Mucosa of stomach (tissue), 1 donor: ENCODE measurements around the gene FRAS1.
A peak's percentile ranks its signal among the peaks of the same experiment; 100 is the strongest.

Experiments used
- H3K27me3 ChIP-seq: one replicate; pipeline ENCODE4 v1.7.0; 2013; ENCODE audit warnings: mild to moderate bottlenecking, low read length; ENCODE audit not compliant: control insufficient read depth, insufficient read depth
- H3K36me3 ChIP-seq: one replicate; pipeline ENCODE4 v1.7.0; 2013; ENCODE audit warnings: low read length; ENCODE audit not compliant: control insufficient read depth, insufficient read depth
- H3K4me1 ChIP-seq: one replicate; pipeline ENCODE4 v1.7.0; 2013; ENCODE audit warnings: mild to moderate bottlenecking, low read length; ENCODE audit not compliant: control insufficient read depth, insufficient read depth
- H3K4me3 ChIP-seq: one replicate; pipeline ENCODE4 v1.7.0; 2013; ENCODE audit warnings: low read length
- H3K9ac ChIP-seq: one replicate; pipeline ENCODE4 v1.7.0; 2013; ENCODE audit warnings: mild to moderate bottlenecking, low read length, moderate library complexity
- H3K9me3 ChIP-seq: one replicate; pipeline ENCODE4 v1.7.0; 2013; ENCODE audit warnings: mild to moderate bottlenecking, low read length, moderate library complexity; ENCODE audit not compliant: control insufficient read depth
- donor health status: Pancreatic carcinoma.

The FRAS1 gene

DNA sequence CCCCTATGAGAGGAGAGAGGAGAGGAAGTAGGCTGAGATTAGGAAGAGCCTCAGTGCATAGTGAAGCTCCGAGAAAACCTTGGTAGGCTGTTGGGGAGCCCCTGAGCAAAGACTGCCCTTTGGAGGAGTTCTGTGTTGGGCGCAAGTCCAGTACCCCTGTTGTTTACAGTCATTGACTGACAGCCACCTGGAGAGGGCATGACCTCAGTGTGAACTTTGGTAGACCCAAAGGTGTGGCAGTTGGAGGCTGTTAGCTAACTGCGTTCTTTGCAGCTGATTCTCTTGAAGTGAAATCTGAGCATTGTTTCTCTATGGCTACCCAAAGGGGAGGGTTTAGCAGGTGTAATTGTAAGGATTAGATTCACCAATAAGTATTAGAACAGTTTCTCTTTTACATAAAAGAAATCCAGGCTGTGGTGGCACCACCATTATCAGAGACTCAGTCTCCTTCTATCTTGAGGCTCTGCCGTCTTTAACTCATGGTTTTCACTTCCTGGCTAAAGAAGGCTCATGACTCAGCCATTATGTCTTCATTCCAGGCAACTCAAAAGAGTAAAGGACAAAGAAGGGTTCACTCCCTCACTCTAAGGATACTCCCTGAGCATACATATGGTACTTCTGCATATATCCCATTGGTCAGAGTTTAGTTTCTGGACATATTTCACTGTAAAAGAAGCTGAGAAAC, 527.9 kb downstream of the FRAS1 start:
- no peaks in the 10 kb centered on the region for H3K27me3 ChIP-seq
- H3K9ac ChIP-seq: peak overlapping the region; percentile 16
- no peak overlapping the region for H3K4me3 ChIP-seq
- H3K9me3 ChIP-seq: no peaks in the 10 kb centered on the region
- H3K4me1 ChIP-seq: peaks cover 14% of the 10 kb centered on the region
- H3K36me3 ChIP-seq: no peaks in the 10 kb centered on the region

GRCh38 chr4:78585633-78586032, 528.5 kb downstream of the FRAS1 start:
- Histone ChIP-seq H3K9me3 (no peaks in the 10 kb centered on the region), H3K4me1 (peaks cover 14% of the 10 kb centered on the region), H3K9ac (no peak overlapping the region), H3K27me3 (no peaks in the 10 kb centered on the region), H3K4me3 (no peak overlapping the region), H3K36me3 (no peaks in the 10 kb centered on the region)

DNA sequence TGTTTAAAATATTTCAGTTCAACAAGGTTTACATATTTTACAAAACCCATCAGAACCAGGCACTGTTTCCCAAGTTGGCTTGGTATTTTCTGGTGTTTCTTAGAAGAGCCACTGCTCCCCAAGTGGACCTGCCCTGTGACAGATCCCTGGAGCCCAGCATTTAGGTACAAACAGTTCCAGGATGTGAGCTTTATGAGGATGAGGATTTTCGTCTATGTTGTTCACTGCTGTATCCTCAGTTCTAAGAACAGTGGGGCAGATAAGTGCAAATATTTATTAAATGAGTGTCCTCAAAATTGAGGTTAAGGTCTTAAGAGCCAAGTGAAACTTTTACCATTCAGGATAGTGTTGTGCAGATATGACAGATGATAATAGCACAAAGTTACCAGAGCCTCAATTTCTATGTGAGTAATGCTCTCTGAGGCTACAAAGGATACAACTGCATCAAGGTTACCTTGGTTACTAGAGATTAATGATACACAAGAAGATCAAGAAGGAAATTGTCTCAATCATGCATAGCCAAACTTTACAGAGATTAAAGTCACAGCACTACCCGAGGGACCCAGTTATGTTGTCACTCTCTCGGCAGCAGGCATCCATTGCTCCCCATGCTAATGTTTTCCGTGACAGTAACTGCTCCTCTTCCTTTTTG, 531.9 kb downstream of the FRAS1 start:
- Histone ChIP-seq H3K27me3 (no peaks in the 10 kb centered on the region), H3K4me1 (peaks cover 25% of the 10 kb centered on the region), H3K4me3 (no peak overlapping the region), H3K9ac (no peak overlapping the region), H3K9me3 (no peaks in the 10 kb centered on the region), H3K36me3 (no peaks in the 10 kb centered on the region)

DNA sequence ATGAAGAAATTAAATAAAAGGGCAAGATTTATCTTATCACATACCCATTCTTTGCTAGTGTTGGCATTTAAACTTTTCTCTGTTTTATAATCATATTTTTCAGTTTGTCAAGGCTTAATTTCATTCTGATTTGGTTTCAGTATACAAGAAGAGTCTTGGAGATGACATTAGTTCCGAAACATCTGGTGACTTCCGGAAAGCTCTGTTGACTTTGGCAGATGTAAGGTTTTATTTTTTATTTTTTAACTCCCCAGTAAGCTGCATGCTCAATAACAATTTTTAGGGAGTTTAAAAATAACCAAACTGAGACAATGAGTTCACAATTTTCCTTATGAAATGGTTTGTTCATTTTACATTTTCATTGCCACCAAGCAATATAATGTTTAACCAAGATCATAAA, 534.3 kb downstream of the FRAS1 start:
- Histone ChIP-seq H3K36me3 (no peaks in the 10 kb centered on the region), H3K4me3 (no peak overlapping the region), H3K27me3 (no peaks in the 10 kb centered on the region), H3K4me1 (peaks cover 20% of the 10 kb centered on the region), H3K9me3 (no peaks in the 10 kb centered on the region), H3K9ac (no peak overlapping the region)

GRCh38 chr4:78592088-78592783, 535.1 kb downstream of the FRAS1 start:
- H3K36me3 ChIP-seq: no peaks in the 10 kb centered on the region
- H3K4me3 ChIP-seq: no peak overlapping the region
- no peaks in the 10 kb centered on the region for H3K27me3 ChIP-seq
- H3K9ac ChIP-seq: no peak overlapping the region
- peaks cover 22% of the 10 kb centered on the region for H3K4me1 ChIP-seq
- H3K9me3 ChIP-seq: no peaks in the 10 kb centered on the region
